B cell (primary cell): ENCODE results near the gene MRPL20.

ENCODE experiments used
- EZH2 ChIP-seq: IDR thresholded peaks from 2 replicates; pipeline ENCODE4 v1.6.1; 2012; ENCODE audit warnings: borderline replicate concordance, low read depth, mild to moderate bottlenecking, moderate library complexity, low read length; ENCODE audit not compliant: insufficient read depth, poor library complexity, severe bottlenecking
- TF ChIP-seq, protein P1 (sequence below): fragments of 200-600 bp; IDR thresholded peaks from one replicate; pipeline ENCODE4 v1.8.0; 2022; ENCODE audit warnings: antibody characterized with exemption, mild to moderate bottlenecking

DNA sequence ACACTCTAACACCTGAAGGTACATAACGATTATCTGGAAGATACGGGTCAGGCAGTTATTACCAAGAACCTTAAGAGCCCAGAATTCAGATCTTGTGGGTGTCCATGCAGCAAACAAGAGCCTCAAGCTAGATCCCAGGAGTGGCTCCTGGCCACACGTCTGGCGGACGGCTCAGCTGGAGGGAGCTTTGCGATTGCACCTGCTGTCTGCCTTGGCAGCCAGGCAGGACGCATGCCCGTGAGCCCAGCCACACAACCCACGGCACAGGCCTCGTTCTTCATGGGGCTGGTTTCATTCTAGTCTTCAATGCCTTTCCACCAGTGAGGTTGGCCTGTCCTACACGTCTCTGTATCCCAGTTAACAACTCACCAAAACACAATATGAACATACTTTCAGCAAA lies 13.7 kb downstream of the MRPL20 start:
- TF ChIP-seq EZH2 = no peak
- TF ChIP-seq, protein P1, sequence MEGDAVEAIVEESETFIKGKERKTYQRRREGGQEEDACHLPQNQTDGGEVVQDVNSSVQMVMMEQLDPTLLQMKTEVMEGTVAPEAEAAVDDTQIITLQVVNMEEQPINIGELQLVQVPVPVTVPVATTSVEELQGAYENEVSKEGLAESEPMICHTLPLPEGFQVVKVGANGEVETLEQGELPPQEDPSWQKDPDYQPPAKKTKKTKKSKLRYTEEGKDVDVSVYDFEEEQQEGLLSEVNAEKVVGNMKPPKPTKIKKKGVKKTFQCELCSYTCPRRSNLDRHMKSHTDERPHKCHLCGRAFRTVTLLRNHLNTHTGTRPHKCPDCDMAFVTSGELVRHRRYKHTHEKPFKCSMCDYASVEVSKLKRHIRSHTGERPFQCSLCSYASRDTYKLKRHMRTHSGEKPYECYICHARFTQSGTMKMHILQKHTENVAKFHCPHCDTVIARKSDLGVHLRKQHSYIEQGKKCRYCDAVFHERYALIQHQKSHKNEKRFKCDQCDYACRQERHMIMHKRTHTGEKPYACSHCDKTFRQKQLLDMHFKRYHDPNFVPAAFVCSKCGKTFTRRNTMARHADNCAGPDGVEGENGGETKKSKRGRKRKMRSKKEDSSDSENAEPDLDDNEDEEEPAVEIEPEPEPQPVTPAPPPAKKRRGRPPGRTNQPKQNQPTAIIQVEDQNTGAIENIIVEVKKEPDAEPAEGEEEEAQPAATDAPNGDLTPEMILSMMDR = no peak
